CD4-positive, alpha-beta T cell treated with Interleukin-1 beta for 1 hour (primary cell): Measurements from ENCODE around the gene VAV3.

Source experiments
- DNase-seq, 2 donors: peaks; one replicate each; pipeline ENCODE4 v3.0.0-alpha.2; 2020 to 2022

VAV3 gene

GRCh38 chr1:107830526-107830925 is 134.5 kb downstream of the VAV3 start:
- no peak for DNase-seq

GRCh38 chr1:107830075-107830474 is 134.9 kb downstream of the VAV3 start:
- no peak for DNase-seq

- peak; percentile 12 to 50 for DNase-seq
Measured at GRCh38 chr1:107829036-107829770, 135.8 kb downstream of the VAV3 start.

- DNase-seq, result no peak
Measured at GRCh38 chr1:107824946-107825345, 140.0 kb downstream of the VAV3 start.

- DNase-seq, result peak in 1 of 2 donors; percentile 18
Measured at GRCh38 chr1:107821340-107821739, 143.6 kb downstream of the VAV3 start.

- no peak for DNase-seq
Measured at GRCh38 chr1:107820801-107821200, 144.2 kb downstream of the VAV3 start.

- DNase-seq, result no peak
Measured at GRCh38 chr1:107817935-107818334, 147.0 kb downstream of the VAV3 start.

- DNase-seq, result no peak
Measured at GRCh38 chr1:107817206-107817605, 147.8 kb downstream of the VAV3 start.

- no peak for DNase-seq
Measured at GRCh38 chr1:107810291-107810951, 154.6 kb downstream of the VAV3 start.

- no peak for DNase-seq
Measured at GRCh38 chr1:107807855-107808254, 157.1 kb downstream of the VAV3 start.

- no peak for DNase-seq
Measured at GRCh38 chr1:107807405-107807804, 157.6 kb downstream of the VAV3 start.

GRCh38 chr1:107806902-107807301 is 158.1 kb downstream of the VAV3 start:
- DNase-seq, result no peak

GRCh38 chr1:107804741-107805140 is 160.2 kb downstream of the VAV3 start:
- no peak for DNase-seq

- peak in 1 of 2 donors; percentile 37 for DNase-seq
Measured at GRCh38 chr1:107804134-107804533, 160.8 kb downstream of the VAV3 start.

GRCh38 chr1:107803579-107803978 is 161.4 kb downstream of the VAV3 start:
- no peak for DNase-seq

- no peak for DNase-seq
Measured at GRCh38 chr1:107802654-107803053, 162.3 kb downstream of the VAV3 start.

- DNase-seq, result no peak
Measured at GRCh38 chr1:107795994-107796393, 169.0 kb downstream of the VAV3 start.

GRCh38 chr1:107795441-107795840 is 169.5 kb downstream of the VAV3 start:
- DNase-seq, result peak in 1 of 2 donors; percentile 30

GRCh38 chr1:107794571-107794970 is 170.4 kb downstream of the VAV3 start:
- DNase-seq, result no peak

- no peak for DNase-seq
Measured at GRCh38 chr1:107793896-107794453, 171.0 kb downstream of the VAV3 start.

- DNase-seq, result no peak
Measured at GRCh38 chr1:107791348-107791747, 173.6 kb downstream of the VAV3 start.

GRCh38 chr1:107789817-107790524 is 175.0 kb downstream of the VAV3 start:
- no peak for DNase-seq
